GM10847 (cell line): ENCODE measurements around the gene BLVRA.

Source experiments
- POLR2A ChIP-seq: IDR thresholded peaks from 2 replicates; pipeline ENCODE4 v1.6.1; 2011; ENCODE audit not compliant: insufficient read length; ENCODE audit errors: extremely low read depth

BLVRA gene

DNA sequence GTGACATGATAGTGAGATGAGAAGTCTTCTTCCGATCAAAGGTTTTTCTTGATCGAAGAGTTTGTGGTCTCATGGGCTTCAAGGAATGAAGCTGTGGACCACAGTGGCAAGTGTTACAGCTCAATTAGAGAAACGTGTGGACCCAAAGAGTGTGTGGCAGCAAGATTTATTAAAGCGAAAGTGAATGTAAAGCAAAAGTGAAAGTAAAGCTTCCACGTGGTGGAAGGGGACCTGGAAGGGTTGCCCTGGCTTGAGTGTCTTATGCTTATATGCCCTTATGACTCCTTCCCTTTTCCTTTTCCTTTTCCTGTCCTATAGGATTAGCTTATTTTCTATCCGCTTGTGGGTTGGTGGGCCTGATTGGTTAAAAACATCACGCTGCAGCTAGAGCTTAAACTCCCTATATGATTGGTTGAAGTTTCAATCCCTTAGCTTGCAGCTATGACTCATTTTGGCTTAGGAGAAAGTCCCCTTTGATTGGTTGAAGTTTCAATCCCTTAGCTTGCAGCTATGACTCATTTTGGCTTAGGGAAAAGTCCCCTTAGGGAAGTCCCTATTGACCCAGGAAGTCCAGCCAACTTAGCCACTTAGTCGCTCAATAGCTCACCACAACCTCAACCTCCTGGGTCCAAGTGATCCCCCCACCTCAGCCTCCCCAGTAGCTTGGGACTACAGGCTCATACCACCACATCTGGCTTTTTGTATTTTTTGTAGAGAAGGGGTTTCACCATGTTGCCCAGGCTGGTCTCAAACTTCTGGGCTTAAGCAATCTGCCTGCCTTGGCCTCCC lies 76.2 kb downstream of the BLVRA start:
- no peak for TF ChIP-seq POLR2A

DNA sequence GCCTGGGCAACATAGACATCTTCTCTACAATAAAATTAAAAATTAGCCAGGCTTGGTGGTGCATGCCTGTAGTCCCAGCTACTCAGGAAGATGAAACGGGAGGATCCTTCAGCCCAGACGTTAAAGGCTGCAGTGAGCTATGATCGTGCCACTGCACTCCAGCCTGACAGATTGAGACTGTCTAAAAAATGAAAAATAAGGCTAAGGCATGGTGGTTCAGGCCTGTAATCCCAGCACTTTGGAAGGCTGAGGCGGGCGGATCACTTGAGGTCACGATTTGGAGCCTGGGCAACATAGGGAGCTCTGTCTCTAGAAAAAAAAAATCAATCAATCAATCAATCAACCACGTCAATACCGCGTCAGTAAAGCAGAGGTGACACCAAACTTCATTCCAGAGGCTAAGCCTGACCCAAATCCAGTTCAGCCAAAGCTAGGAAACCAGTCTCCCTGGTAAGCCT lies 79.8 kb downstream of the BLVRA start:
- no peak for TF ChIP-seq POLR2A

DNA sequence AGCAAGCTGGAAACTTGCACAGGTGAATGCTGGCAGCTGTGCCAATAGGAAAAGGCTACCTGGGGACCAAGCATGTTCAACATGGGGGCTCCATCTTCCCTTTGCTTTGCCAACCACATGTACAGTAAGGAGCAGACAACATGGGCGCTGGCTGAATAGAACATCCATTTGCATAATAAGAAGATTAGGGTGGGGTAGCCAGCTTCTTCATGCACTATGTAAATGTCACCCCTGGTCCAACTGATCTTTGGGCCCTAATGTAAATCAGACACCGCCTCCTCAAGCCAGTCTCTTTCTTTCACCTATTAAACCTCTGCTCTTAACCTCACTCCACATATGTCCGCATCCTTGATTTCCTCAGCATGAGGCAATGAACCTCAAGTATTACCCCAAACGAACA lies 84.8 kb downstream of the BLVRA start:
- no peak for TF ChIP-seq POLR2A

DNA sequence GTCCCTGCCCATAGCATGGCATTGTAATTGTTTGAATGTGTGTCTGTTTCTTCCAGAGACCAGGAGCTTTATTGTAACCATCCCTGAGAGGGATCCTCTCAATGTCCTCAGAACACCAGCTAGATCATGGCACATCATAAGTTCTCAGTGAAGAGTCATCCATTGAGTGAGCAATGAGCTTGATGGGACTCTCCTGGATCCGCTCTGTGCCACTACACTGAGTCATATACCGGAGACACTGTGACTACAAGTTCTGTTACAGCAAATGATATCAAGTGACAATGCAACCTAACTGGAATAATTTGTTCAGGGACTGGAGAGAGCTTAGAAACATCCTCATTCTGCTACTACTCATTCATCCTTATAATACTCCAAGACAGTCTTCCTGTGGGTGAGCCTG lies 85.8 kb downstream of the BLVRA start:
- TF ChIP-seq POLR2A, result no peak

DNA sequence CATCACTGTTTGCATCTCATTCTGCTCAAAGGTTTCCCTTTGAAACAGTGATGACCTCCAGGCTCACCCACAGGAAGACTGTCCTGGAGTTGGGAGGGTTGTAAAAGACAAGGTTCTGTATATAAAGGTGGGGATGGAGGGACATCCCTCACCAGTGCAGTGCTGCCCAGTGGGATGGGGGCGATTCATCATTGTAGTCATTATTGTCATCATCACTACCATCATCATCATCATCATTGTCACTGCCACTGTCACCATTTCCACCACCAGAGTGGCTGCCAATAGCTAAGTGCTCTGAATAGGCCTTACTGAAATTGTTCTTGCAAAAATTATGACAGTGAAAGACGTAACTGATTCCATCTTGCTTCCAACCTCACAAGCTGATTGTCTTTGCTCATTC lies 86.2 kb downstream of the BLVRA start:
- TF ChIP-seq POLR2A, result no peak

DNA sequence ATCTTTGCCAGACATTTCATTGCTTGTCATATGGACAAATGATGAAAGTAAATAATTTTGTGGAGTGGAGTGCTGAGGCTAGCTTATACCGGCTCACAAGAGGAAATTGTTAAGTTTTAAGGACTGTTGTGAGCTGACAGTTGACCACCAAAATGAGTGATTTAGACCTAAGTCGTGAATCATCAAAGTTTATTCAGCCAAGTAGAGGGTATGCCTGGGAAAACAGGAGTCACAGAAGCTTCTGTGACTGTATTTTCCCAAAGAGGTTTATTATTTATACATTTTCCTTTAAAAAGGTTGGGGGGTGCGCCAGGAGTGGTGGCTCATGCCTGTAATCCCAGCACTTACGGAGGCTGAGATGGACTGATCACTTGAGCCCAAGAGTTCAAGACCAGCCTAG lies 89.0 kb downstream of the BLVRA start:
- TF ChIP-seq POLR2A, result no peak

DNA sequence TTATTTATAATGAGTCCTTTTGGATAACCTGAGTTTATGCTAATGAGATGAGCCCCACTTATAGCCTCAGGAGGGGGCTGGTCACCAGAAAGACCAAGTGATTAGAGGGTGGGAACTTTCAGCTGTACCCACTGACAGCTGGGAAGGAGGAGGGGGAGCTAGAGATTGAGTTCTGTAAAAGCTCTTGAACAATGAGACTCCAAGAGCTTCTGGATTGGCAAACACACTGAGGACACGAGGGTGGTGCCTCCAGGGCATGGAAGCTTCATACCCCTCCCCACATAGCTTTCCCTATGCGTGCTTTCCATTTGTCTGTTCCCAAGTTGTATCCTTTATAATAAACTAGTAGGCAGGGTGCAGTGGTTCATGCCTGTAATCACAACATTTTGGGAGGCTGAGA lies 90.6 kb downstream of the BLVRA start:
- no peak for TF ChIP-seq POLR2A

DNA sequence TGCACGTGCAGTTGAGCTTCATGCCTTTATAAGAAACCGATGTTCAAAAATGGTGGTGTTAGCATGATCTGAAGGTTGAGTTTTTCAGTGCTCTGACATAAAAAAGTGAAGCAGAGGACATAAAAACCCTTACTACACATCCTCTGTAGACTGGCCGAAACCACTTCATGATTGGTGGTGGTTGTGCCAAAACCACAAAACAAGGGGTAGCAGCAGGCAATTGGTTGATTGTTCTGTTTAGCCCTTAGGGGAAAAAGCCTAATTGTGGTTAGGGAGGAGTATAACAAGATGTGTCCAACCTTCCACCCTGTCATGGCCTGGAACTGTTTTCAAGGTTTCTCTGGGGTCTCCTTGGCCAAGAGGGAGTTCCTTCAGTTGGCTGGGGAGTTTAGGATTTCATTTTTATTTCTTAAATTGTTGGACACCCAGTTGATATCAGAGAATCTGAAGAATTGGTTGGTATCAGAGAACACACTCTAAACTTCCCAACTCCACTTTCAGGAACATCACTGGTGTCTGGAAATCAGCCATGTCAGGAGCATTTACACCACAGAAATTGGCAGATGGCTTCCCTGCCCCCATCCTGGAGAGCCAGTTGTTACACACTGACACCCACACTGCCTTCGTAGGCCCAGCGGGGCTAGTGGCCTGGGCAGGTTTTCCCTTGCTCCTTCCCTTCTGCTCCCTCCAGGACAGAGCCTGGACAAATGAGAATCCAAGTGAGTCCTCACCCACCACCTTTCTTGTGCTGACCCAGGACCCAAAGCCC lies 92.1 kb downstream of the BLVRA start:
- TF ChIP-seq POLR2A, result no peak

DNA sequence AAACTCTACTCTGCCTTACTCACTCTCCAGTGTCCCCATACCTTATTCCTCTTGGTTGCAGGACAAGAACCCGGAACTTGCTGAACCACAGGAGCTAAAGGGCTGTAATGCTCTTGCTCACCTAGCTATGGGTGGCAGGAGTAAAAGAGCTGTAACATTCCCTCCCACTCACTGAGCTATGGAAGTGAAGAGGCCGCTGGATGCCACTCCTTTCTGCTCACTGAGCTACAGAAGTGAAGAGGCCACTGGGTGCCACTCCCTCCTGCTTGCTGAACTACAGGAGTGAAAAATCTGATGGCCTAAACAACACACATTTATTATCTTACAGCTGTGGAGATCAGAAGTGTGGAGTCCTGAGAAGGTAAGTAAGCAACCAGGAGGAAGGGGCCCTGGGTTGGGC lies 93.3 kb downstream of the BLVRA start:
- no peak for TF ChIP-seq POLR2A

DNA sequence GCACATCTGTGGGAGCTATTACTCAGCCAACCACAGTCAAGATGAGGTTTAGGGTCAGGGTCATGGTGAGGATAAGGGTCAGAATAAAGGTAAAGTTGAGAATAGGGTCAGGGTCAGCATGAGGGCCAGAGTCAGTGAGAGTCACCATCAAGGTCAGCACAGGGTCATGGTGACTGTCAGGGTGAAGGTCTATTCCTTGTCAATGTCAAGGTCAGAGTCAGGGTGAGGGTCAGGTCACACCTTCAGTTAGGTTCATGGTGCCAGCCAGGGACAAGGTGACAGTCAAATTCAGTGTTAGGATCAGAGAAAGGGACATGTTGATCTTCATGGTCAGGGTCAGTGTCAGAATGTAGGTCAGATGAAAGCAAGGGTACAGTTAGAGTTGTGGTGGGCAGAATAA lies 96.7 kb downstream of the BLVRA start:
- no peak for TF ChIP-seq POLR2A

DNA sequence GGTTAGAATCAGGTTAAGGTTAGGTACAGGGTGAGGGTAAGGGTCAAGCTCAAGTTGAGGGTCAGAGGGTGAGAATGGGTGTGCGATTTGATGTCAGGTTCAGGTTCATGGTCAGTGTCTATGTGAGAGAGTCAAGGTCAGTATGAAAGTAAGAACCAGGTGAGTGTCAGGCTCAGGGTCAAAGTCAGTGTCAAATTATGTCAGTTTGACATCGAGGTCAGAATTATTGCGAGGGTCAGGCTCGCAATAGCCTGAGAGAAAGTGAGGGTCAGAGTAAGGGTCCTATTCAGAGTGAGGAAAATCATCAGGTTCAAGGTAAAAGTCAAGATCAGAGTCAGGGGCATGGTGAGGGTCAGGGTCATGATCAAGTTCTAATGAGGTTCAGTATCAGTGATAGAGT lies 97.8 kb downstream of the BLVRA start:
- TF ChIP-seq POLR2A, result no peak
